HG03097 (cell line): Measurements from ENCODE around the gene C9orf50.
"Not testable (repeated sequence)": the region's sequence is repeated elsewhere in the genome, so short reads cannot be mapped to it uniquely, and the experiment has no call there.

ENCODE experiments used
- ATAC-seq: cut with Tn5 transposase; IDR thresholded peaks from one replicate; pipeline ENCODE4 v1.9.1; 2021; ENCODE audit not compliant: unreplicated experiment, low FRiP score

Gene C9orf50

DNA sequence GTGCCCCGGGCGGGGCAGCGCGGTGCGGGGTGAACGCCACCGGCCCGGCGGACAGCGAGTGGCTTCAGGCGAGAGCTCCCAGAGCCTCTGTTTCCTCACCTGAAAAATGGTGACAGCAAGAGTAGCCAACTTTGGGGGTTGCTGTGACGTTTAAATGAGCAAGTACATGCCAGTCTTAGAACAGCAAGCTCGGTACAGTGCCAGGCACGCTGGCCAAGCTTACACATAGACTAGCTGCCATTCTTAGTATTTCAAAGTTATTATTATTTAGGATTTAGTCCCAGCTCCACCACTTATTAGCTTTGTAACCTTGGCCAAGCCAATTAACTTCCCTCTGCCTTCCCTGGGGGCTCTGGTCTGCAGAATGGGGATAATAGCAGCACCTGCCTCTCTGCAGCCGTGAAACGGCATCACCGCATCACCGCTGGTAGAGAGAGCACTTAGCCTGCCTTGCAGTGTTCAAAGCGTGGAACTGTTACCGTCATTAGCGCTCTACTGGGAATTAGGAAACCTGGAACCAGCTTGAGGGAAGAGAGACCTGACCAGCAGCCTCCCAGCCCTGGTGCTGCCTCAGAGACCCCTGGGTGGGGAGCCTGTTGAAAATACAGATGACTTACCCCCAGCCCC, at the start of gene C9orf50:
TSS of gene C9orf50 (minus strand) at position 433 of the 627 bp plus-strand sequence. CDS start 527 bp downstream, outside the sequence.
- ATAC-seq: no peak

DNA sequence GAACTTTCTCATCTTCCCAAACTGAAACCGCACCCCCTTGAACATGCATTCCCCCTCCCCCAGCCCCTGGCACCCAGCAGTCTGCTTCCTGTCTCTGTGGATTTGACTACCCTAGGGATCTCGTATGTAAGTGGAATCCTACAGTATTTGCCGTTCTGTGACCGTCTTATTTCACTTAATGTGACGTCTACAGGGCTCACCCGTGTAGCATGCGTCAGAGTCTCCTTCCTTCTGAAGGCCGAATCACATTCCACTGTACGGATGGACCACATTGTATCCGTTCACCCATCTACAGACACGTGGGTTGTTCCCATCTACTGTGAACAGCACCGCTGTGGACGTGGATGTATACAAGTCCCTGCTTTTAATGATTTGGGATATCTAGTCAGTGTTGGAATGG, 49.0 kb upstream of the C9orf50 start:
- ATAC-seq: no peak

DNA sequence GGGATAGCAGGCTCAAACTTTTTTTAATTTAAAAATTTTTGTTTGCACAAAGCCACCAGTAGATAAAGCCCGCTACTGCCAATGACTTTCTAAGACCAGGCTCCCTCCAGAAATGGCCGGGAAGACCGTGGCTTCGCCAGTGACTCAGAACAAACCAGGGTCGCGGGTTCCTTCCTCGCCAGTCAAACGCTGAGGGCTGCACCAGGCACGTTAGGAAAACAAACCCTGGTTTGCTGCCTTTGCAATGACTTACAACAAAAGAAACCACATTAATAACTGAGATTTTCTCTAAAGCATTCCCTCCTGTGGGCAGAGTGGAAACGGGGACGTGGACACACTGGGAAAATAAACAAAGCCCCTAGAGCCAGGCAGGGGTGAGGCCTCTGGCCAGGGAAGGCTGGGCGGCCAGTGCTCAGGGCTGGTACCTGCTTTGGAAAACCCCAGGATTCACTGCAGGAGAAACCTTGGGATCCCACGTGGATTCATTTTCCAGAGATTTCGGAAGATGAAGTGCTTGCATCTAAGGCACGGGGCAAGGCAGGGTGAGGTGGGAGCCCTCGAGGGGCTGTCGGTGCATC, 48.3 kb upstream of the C9orf50 start:
- no peak for ATAC-seq

DNA sequence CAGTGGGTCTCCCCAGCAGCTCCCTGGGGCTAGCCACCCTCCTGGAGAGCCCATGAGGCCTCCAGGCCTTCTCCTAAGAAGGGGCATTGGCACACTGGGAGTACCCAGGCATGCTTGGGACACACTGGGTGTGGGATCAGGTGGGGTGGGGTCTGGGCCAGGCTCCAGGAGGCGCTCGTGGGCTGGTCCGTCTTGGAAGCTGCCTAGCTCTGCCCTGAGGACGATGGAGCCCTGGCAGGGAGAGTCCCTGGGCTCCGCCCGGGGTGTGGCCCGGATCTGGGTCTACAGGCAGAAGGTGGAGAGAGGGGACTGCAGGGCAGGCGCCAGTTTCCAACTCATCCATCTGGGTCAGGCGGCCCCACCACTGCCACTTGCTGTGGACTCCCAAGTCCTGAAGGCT, 46.9 kb upstream of the C9orf50 start:
- no peak for ATAC-seq

DNA sequence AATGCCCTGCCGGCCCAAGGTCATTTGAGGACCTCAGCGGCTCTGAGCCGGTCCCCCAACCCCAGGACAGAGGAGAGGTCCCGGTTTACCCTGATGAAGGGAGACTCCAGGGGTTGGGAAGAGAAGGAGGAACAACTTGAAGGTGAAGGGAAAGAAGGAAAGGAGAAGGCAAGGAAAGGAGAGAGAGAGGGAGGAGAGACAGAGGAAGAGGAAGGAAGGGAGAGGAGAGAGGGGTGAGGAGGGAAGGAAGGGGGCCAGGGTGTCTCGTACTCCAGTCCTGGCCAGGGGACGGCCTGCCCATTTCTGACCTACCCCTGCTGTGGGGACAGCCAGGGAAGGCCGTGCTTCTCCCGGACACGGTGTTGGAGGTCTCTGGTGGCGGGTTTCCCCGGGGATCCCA, 46.5 kb upstream of the C9orf50 start:
- no peak for ATAC-seq

DNA sequence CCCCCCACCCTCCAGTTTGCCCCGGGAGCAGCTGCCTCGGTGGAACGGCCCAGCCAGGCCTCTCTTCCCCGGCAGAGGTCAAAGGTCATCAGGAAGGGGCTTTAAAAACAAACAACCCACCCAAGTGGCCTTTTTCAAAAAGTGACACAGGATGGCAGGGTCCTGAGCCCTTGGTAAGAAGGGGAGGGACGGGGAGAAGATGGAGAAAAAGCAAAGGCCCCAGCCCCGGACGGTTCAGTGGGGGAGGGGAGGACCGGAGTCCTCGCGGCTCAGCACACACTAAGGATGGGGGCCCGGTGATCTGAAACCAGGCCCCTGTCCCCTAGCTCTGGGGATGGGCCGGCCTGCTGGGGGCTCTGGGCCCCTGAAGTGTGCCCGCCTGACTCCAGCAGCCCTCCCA, 45.7 kb upstream of the C9orf50 start:
- ATAC-seq: no peak

GRCh38 chr9:129665814-129666520, 45.1 kb upstream of the C9orf50 start:
- no peak for ATAC-seq

- ATAC-seq: no peak
These were observed 44.5 kb upstream of the C9orf50 start, which contains the start of gene PRRX2 for GRCh38 chr9:129665389-129665775. TSS of gene PRRX2 (plus strand) at chr9:129665647. CDS start at chr9:129665868, 221 bp downstream.

DNA sequence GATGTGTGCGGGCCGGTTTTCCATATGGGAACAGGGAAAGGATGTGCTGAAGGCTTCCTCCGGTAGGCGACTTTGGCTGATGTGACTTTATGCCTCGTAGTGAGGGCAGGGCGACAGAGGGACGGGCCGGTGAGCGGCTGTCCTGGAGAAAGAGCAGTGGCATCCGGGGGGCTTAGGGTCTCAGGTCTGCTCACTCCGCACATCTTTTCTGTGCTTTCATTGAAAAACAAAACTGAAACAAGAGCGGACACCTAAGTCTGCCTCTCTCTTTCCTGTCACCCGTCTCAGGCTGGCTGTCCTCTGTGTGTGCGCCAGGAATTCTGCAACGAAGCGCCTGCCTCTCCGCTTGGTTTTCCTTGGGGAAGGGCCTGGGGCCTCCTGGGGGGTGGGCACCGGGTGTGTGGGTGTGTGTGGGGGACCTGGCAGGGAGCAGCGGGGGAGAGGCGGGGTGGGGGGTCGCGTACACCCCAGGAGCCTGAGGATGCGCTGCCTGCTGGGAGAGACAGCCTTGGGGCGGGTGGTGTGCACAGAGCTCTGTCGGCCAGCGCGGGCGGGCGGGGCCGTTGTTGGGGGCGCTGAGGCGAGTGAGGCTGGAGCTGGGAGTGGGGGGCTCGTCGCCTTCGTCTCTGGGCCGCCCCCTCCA, 44.0 kb upstream of the C9orf50 start:
- no peak for ATAC-seq

DNA sequence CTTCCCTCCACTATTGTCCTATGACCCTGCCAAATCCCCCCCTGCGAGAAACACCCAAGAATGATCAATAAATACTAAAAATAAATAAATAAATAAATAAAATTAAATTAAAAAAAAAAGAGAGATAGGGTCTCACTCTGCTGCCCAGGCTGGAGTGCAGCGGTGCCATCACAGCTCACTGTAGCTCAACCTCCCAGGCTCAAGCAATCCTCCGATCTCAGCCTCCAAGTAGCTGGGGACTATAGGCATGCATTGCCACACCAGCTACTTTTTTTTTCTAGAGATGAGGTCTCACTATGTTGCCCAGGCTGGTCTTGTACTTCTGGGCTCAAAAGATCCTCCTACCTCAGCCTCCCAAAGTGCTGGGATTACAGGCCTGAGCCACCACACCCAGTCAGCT, 41.3 kb upstream of the C9orf50 start:
- not testable (repeated sequence) for ATAC-seq

GRCh38 chr9:129661029-129661428, 40.1 kb upstream of the C9orf50 start:
- ATAC-seq: no peak

DNA sequence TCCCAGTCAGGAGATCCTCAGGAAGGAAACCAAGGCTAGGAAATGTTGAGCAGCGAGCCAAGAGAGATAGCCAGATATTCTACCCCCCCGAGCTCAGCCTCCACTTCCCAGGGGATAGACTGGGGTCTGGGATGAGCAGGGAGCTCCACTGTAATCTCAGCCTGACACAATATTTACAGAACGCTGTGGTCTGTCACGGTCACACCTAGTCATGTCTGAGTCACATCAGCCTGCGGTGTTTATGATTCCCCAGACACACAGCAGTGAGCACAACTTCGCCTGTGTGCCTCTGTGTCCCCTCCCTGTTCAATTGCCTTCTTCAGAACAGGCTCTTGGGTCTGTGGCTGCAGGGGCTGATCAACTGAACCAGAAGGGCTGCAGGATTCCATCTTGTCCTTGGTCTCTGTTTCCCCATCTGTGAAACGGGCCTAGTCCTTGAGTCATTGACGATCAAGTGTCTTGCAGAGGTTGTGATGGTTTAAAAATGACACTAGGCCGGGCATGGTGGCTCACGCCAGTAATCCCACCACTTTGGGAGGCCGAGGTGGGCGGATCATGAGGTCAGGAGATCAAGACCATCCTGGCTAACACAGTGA, 36.0 kb upstream of the C9orf50 start:
- ATAC-seq: no peak

DNA sequence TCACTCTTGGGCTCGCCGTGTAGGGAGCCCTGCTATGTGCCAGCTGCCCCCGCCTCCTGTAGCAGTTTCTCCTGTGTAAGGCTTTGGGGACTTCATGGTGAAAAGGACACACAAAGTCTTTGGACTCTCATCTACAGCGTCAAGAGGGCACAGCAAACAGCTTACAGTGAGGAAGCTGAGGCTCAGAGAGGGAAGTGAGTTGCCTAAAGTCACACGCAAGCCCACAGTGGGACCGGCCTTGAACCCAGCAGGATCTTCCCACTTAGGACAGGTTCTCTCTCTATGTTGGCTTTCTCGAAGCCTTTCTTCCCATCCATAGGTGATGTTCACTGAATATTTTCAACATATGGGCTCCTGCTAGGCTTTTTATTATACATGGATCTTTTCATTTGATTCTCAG, 34.8 kb upstream of the C9orf50 start:
- ATAC-seq: no peak

DNA sequence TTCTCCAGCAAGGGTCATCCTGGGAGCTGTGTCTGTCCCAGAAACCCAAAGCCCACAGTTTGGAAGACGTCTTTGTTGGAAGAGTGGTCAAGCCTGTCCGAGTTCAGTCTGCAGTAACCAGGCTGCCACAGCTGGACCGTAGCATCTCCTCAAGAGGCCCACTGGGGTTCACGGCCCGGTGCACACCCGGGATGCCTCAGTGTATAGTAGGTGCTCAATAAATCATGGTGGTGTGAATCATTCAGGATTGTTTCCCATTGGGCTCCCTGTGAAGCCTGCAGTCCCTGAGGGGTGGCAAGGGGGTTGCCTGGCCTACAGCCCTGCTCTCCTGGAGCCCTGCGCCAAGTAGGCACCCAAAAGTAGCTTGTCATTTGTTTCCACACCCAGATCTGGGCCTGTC, 34.3 kb upstream of the C9orf50 start:
- ATAC-seq: no peak

GRCh38 chr9:129654554-129655040, 33.7 kb upstream of the C9orf50 start:
- ATAC-seq: no peak

DNA sequence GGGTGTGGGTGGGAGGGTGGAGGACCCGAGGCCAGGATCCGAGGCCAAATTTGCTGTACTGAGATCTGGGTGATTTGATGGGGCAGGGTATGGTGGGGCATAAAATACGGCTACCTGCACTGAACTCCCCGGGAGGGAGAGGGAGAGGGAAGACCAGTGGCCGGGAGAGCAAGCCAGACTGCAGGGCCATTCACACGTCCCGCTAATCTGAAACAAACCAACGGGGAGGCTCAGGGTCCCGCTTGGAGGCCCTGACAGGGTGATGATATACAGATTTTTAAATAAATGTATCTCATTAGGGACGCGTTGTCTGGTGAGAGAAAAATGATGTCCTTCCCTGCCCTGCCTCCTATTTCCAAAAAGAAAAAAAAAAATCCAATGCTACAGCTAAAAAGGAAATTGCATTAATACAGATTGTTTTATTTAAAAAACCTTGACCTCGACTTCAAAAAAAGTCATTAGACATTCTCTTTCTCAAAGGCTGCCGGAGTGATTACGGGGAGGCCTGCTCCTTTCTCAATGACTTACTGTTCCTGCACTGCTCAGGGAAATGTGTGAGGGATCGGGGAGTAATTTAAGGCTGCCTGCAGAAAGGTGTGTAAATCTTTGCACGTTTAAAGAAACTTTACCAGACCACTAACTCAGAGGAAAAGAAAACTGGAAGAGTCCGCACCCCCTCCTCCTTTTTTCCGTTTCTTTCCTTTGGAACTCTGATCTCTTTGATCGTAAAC, 33.1 kb upstream of the C9orf50 start:
- no peak for ATAC-seq

GRCh38 chr9:129650680-129651235, 29.9 kb upstream of the C9orf50 start:
- no peak for ATAC-seq

DNA sequence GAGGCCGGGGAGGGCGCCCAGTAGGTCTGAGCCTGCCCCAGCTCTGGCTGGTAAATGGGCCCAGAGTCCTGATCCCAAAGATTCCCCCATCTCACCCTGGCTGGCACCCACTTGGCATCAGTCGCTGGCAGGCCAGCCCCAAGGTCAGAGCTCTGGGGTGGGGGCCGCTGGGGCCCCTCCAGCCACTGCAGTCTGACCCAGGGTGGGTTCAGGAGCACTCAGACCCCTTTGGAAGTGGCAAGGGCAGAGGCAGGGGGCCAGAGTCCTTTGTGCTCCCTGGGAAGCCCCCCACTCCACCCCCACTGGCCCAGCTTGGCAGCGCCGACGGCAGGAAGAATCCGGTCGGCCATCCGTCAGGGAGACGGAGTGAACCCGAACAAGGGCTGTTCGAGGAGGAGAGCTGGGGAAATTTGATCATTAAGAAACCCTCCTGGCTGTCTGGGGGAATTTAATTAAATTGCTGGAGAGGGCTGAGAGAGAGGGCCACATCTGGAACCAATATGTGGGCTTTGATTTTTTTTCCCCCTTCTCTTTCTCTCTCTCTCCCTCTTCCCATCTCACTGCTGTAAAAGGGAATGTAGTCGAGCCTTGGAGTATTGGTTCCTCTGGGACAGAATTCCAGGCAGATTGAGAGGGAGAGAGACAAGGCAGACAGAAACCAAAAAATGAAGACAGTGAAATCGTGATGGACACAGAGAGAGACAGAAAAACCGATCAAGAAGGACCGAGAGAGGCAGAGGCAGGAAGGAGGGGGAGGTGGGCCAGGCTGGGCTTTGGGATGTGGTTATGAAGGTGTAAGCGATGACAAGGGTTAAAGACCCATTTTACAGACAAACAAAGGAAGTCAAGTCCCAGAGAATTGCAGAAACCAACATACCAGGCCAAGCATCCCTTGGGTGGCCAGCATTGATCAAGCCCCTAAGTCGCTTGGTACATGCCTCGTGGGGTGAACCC, 29.1 kb upstream of the C9orf50 start:
- no peak for ATAC-seq

- no peak for ATAC-seq
These were observed 27.8 kb upstream of the C9orf50 start for GRCh38 chr9:129648764-129649115.
